ENCODE measurements around the gene NADSYN1.
A peak's percentile ranks its signal among the peaks of the same experiment; 100 is the strongest.

DNA sequence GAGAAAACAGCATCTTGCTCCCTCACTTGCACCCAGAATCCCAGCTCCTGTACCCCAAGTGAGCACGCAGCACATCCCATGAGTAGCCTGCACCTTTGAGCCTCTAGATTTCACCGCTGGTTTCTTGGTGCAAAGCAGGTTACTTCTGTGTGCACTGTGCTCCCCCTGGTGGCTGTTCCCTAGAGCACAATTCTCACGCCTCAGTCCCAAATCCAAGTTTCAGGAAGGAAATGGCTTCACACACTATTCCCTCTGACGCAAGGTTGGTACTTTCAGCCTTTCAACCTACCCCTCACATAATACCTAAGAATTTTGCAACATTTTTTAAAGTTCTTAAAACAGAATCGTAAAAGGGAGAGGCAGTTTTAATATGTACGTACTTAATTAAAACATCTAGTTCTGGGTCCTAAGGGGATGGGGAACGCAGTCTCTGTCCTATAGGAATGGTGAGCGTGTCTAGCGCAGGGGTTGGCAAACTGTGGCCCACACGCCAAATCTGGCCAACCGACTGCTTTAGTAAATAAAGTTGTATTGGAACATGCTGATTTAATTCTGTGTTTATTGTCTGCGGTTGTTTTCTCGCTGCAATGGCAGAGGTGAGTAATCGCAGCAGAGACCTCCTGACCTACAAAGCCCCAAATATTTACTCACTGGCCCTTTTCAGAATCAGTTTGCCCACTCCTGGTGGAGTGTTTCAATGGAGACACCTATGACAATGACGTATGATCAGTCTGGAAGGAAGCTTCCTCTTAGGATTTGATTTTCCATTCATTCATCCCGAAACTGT, 32.4 kb upstream of the NADSYN1 start:
- no peak for TF ChIP-seq POLR2A (IDR thresholded peaks at IDR 0.05; ENCODE audit: borderline replicate concordance, extremely low read depth, insufficient read depth, insufficient read length)
- TF ChIP-seq, protein P1, sequence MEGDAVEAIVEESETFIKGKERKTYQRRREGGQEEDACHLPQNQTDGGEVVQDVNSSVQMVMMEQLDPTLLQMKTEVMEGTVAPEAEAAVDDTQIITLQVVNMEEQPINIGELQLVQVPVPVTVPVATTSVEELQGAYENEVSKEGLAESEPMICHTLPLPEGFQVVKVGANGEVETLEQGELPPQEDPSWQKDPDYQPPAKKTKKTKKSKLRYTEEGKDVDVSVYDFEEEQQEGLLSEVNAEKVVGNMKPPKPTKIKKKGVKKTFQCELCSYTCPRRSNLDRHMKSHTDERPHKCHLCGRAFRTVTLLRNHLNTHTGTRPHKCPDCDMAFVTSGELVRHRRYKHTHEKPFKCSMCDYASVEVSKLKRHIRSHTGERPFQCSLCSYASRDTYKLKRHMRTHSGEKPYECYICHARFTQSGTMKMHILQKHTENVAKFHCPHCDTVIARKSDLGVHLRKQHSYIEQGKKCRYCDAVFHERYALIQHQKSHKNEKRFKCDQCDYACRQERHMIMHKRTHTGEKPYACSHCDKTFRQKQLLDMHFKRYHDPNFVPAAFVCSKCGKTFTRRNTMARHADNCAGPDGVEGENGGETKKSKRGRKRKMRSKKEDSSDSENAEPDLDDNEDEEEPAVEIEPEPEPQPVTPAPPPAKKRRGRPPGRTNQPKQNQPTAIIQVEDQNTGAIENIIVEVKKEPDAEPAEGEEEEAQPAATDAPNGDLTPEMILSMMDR (IDR thresholded peaks at IDR 0.05 in 2 of 3, conservative IDR thresholded peaks at IDR 0.05 in 1 of 3; ENCODE audit: borderline replicate concordance in 1 of 3, insufficient read depth in 1 of 3, low read depth in 2 of 3, low read length in 2 of 3): peak; percentile 84 to 92 (median 87)
- TF ChIP-seq REST (IDR thresholded peaks at IDR 0.05; ENCODE audit: low read depth): no peak

Data from HCT116 (cell line).